Psoas muscle (tissue), 8 donors: ENCODE measurements around the gene GSE1. TPM values are rescaled to one million over a fixed set of nuclear protein-coding genes. Genes with fewer than 3 reads are reported as not detected.

Experiments
- ATAC-seq, 4 donors: fragments of 200-7000 bp; cut with Tn5 transposase; one replicate each; pipeline ENCODE4 v1.9.1; 2020; ENCODE audit warnings: moderate library complexity in 3 of 4, mild to moderate bottlenecking in 2 of 4
- DNase-seq, 2 donors: peaks; one replicate each; pipeline ENCODE4 v3.0.0-alpha.2; 2020
- H3K27ac ChIP-seq: fragments of 200-600 bp; one replicate; pipeline ENCODE4 v1.8.0; 2022
- H3K27me3 ChIP-seq, 3 donors: fragments of 200-600 bp in 1 of 3; one replicate each; pipeline versions ENCODE4 v1.6.1 to v1.8.0; 2013 to 2022; ENCODE audit warnings: low read length in 2 of 3, mild to moderate bottlenecking in 2 of 3, moderate library complexity in 1 of 3; ENCODE audit not compliant: insufficient read depth in 3 of 3
- H3K36me3 ChIP-seq, 2 donors: fragments of 200-600 bp in 1 of 2; one replicate each; pipeline versions ENCODE4 v1.6.1 to v1.8.0; 2013 to 2022; ENCODE audit warnings: low read depth in 1 of 2, mild to moderate bottlenecking in 1 of 2, moderate library complexity in 1 of 2; ENCODE audit not compliant: insufficient read depth in 1 of 2
- H3K4me1 ChIP-seq: fragments of 200-600 bp; one replicate; pipeline ENCODE4 v1.8.0; 2022
- H3K4me3 ChIP-seq: fragments of 200-600 bp; one replicate; pipeline ENCODE4 v1.8.0; 2022; ENCODE audit warnings: mild to moderate bottlenecking
- H3K9me3 ChIP-seq: fragments of 200-600 bp; one replicate; pipeline ENCODE4 v1.8.0; 2022
- CTCF ChIP-seq: fragments of 200-600 bp; IDR thresholded peaks from one replicate; pipeline ENCODE4 v1.8.0; 2022; ENCODE audit warnings: antibody characterized with exemption
- WGBS, 3 donors: extraction: QIAGEN DNeasy Blood & Tissue Kit; methylation state at CpG; one replicate each; pipeline versions ENCODE4 v1.1.6 to v1.1.7; 2013; 5-methylcytosine and 5-hydroxymethylcytosine counted together
- intact Hi-C, 2 donors: fragments of 100-400 bp; cut with DNase I; formaldehyde crosslinking; loops; one replicate each; pipeline versions ENCODE4 v1.11.0 to v1.14.2; 2022
- polyA plus RNA-seq, 3 donors: library from polyadenylated mRNA; stranded (reverse); fragments of 200-250 nt; gene quantifications; one replicate each; pipeline ENCODE4 v1.2.3, GENCODE V29; 2013
- total RNA-seq, 4 donors: library from RNA; stranded (reverse); fragmentation: NEBNext Ultra II Directional in 2 of 4; extraction: Animal tissue kit (Norgen Biotek cat#: 25700) in 2 of 4; gene quantifications; one replicate each; pipeline versions ENCODE4 v1.2.1 to v1.2.4, GENCODE V29; 2021 to 2023
- donor health status: healthy with polysubstance abuse.
- donor health status: DM: no; HTN: no; CAD: no; lungs with moderate emphysema.
- donor health status: Bipolar disorder and iron deficiency.
- donor health status: healthy.
- donor health status: DM: yes; HTN: yes; CAD: no.
- donor health status: DM: no; HTN: no; CAD: no.
- donor health status: DM: no; HTN: no; CAD: no.
- donor health status: DM: yes; HTN: yes; CAD: no.

GSE1 gene
- total and polyA plus RNA-seq, 7 donors, result 10.8 to 90.5 (median 47.0) TPM

- ATAC-seq, result peak in 2 of 4 donors; percentile 5 to 36
- TF ChIP-seq CTCF, result peak; percentile 46
Observed at GRCh38 chr16:85718682-85719081, 105.6 kb downstream of the GSE1 start.

GRCh38 chr16:85719605-85720301, 106.6 kb downstream of the GSE1 start:
- H3K9me3 ChIP-seq, result no peaks in the 10 kb centered on the region
- intact Hi-C loops, result loop anchor here (5.0 kb wide), 3 partner anchors 42 to 472 kb away; no protein-coding TSS in a partner anchor
- peaks cover 29% of the 10 kb centered on the region for H3K4me1 ChIP-seq
- no peak overlapping the region for H3K4me3 ChIP-seq
- 83 to 98% (median 89%) methylated on average over 11 of the region's 11 CpGs for WGBS, 3 donors
- no peaks in the 10 kb centered on the region for H3K36me3 ChIP-seq
- no peak for TF ChIP-seq CTCF
- H3K27ac ChIP-seq, result no peak overlapping the region
- no peak for DNase-seq
- ATAC-seq, result no peak
- H3K27me3 ChIP-seq, result no peaks in the 10 kb centered on the region

More at GRCh38 chr16:85718682-85719081, 105.6 kb downstream of the GSE1 start:
- Histone ChIP-seq H3K4me1 (peaks cover 29% of the 10 kb centered on the region), H3K4me3 (no peak overlapping the region), H3K27ac (no peak overlapping the region), H3K9me3 (no peaks in the 10 kb centered on the region), H3K36me3 (no peaks in the 10 kb centered on the region), H3K27me3 (peaks cover 0 to 2% (median 0%) of the 10 kb centered on the region in 3 donors)
- WGBS, 3 donors, result 25 to 28% (median 26%) methylated on average over 11 of the region's 11 CpGs
- intact Hi-C loops, result loop anchor here (5.0 kb wide), 3 partner anchors 41 to 471 kb away; no protein-coding TSS in a partner anchor
- no peak for DNase-seq

GRCh38 chr16:85720302-85720637, 107.1 kb downstream of the GSE1 start:
- Histone ChIP-seq H3K27me3 (no peaks in the 10 kb centered on the region), H3K27ac (no peak overlapping the region), H3K4me3 (no peak overlapping the region), H3K36me3 (no peaks in the 10 kb centered on the region), H3K4me1 (peaks cover 29% of the 10 kb centered on the region), H3K9me3 (no peaks in the 10 kb centered on the region)
- intact Hi-C loops, result no loop called here
- ATAC-seq (no peak), DNase-seq (no peak)
- no peak for TF ChIP-seq CTCF
- WGBS, 3 donors, result 75 to 86% (median 83%) methylated on average over 4 of the region's 4 CpGs

- Histone ChIP-seq H3K4me3 (no peak overlapping the region), H3K27ac (peak overlapping the region; percentile 82), H3K27me3 (peaks cover 0 to 7% (median 0%) of the 10 kb centered on the region in 3 donors), H3K9me3 (no peaks in the 10 kb centered on the region), H3K36me3 (no peaks in the 10 kb centered on the region), H3K4me1 (peaks cover 29% of the 10 kb centered on the region)
- ATAC-seq (peak; percentile 65 to 93 (median 92)), DNase-seq (no peak)
- WGBS, 3 donors, result 74 to 83% (median 78%) methylated on average over 20 of the region's 20 CpGs
- TF ChIP-seq CTCF, result no peak
- intact Hi-C loops, result no loop called here
Observed at GRCh38 chr16:85722128-85722893, 109.2 kb downstream of the GSE1 start.
